HepG2 (cell line): ENCODE measurements around the gene POLR3K. TPM values are rescaled to one million over a fixed set of nuclear protein-coding genes. Genes with fewer than 3 reads are reported as not detected.
A peak's percentile ranks its signal among the peaks of the same experiment; 100 is the strongest.

Experiments used
- CEBPG ChIP-seq: IDR thresholded peaks from 2 replicates; pipeline ENCODE4 v1.6.1; 2016
- TGIF2 ChIP-seq: IDR thresholded peaks from 2 replicates; pipeline ENCODE4 v1.6.1; 2016; ENCODE audit warnings: control low read depth, missing compliant biosample characterization
- ZMAT3 ChIP-seq: sonication (generic); formaldehyde crosslinking; conservative IDR thresholded peaks from 2 replicates; pipeline ENCODE4 v1.7.0; 2021; ENCODE audit warnings: missing genetic modification reagents
- ZNF841 ChIP-seq: sonication (generic); formaldehyde crosslinking; IDR thresholded peaks from 2 replicates; pipeline ENCODE4 v1.8.1; 2023; ENCODE audit warnings: missing genetic modification reagents, borderline replicate concordance
- polyA plus RNA-seq, 8 experiments: library from polyadenylated mRNA; depleted of rRNA in 3 of 8; stranded (reverse) in 7 of 8; unstranded in 1 of 8; fragments of >200 nt; fragmentation: Illumina TruSeq in 4 of 8; extraction: Trizol in 4 of 8; gene quantifications; 2 replicates each; pipeline versions ENCODE4 v1.2.1 to v1.2.3, GENCODE V29; 2011 to 2016; ENCODE audit warnings: low read depth in 4 of 8, missing spikeins in 1 of 8, mixed read lengths in 1 of 8; ENCODE audit not compliant: insufficient read depth in 1 of 8
- total RNA-seq, 5 experiments: library from RNA; depleted of rRNA; stranded (reverse); fragments of >200 nt; fragmentation: Illumina TruSeq; extraction: Trizol; gene quantifications; 2 replicates each; pipeline ENCODE4 v1.2.3, GENCODE V29; 2016; ENCODE audit warnings: low read depth in 1 of 5
- TF ChIP-seq, protein P1 (sequence below): sonication (generic); formaldehyde crosslinking; IDR thresholded peaks from 2 replicates; pipeline ENCODE4 v1.4.0; 2020; ENCODE audit warnings: mild to moderate bottlenecking, missing genetic modification reagents
- TF ChIP-seq, protein P2 (sequence below): sonication (generic); formaldehyde crosslinking; IDR thresholded peaks from 2 replicates; pipeline ENCODE4 v1.5.0; 2020; ENCODE audit warnings: mild to moderate bottlenecking, missing genetic modification reagents, borderline replicate concordance
- TF ChIP-seq, protein P3 (sequence below): sonication (generic); formaldehyde crosslinking; IDR thresholded peaks from 2 replicates; pipeline ENCODE4 v1.4.0; 2020; ENCODE audit warnings: mild to moderate bottlenecking, missing genetic modification reagents

The POLR3K gene
- total and polyA plus RNA-seq, 2 of the 13 experiments (the other 11 are each of a cell fraction or from before 2014, with no cell fraction given): 14.8 to 18.8 TPM

DNA sequence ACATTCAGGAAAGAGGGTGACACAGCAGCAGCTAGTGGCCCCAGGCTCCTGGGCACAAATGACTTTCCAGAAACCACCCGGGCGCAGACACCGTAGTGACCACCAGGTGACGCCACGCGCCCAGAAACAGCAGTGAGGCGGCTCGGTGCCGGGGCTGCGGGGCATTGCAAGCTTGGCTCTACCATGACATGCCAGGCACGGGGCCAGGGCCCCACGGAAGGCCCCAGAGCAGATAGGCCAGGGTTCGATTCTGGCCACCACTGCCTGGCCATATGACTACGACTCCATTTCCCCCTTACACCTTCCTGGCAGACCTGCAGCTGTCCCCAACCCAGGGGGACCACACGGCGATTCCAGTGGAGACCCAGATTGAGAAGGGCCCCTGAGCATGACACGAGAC lies 12.3 kb upstream of the POLR3K start (continued):
- TF ChIP-seq, protein P1, sequence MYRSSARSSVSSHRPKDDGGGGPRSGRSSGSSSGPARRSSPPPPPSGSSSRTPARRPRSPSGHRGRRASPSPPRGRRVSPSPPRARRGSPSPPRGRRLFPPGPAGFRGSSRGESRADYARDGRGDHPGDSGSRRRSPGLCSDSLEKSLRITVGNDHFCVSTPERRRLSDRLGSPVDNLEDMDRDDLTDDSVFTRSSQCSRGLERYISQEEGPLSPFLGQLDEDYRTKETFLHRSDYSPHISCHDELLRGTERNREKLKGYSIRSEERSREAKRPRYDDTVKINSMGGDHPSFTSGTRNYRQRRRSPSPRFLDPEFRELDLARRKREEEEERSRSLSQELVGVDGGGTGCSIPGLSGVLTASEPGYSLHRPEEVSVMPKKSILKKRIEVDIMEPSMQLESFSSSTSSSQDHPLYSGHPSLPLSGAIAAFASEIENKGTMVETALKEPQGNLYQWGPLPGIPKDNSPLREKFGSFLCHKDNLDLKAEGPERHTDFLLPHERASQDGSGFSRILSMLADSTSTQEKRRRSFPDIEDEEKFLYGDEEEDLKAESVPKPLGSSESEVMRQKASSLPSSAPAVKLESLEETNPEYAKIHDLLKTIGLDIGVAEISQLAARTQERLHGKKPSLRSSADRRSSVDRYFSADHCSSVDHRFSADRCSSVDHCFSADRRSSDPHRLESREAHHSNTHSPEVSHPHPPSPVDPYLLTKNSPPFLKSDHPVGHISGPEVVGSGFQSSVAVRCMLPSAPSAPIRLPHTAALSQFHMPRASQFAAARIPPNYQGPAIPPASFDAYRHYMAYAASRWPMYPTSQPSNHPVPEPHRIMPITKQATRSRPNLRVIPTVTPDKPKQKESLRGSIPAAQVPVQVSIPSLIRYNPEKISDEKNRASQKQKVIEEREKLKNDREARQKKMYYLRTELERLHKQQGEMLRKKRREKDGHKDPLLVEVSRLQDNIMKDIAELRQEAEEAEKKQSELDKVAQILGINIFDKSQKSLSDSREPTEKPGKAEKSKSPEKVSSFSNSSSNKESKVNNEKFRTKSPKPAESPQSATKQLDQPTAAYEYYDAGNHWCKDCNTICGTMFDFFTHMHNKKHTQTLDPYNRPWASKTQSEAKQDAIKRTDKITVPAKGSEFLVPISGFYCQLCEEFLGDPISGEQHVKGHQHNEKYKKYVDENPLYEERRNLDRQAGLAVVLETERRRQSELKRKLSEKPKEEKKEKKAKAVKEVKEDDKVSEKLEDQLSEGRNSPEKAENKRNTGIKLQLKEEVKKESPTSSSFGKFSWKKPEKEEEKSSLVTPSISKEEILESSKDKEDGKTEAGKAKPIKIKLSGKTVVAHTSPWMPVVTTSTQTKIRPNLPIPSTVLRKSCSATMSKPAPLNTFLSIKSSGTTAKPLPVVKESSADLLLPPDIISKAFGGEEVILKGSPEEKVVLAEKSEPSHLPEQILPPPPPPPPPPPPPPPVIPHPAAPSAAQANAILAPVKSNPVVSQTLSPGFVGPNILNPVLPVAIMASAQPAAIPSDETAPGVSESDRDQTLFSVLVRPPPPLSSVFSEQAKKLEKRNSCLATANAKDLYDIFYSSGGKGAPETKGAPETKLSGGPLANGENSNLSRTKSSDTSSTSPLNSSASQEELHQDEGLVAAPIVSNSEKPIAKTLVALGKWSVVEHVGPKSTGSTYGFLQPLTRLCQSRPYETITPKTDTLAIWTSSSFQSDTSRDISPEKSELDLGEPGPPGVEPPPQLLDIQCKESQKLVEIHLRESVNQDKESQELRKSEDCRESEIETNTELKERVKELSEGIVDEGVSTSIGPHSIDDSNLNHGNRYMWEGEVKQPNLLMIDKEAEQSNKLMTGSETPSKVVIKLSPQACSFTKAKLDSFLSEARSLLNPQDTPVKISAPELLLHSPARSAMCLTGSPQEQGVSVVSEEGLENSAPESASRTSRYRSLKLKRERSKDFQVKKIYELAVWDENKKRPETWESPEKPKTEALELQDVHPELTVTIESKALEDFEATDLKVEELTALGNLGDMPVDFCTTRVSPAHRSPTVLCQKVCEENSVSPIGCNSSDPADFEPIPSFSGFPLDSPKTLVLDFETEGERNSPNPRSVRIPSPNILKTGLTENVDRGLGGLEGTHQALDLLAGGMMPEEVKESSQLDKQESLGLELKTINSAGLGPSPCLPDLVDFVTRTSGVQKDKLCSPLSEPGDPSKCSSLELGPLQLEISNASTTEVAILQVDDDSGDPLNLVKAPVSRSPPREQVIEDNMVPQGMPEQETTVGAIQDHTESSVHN (CRISPR knock-in tag): no peak
- TF ChIP-seq, protein P2, sequence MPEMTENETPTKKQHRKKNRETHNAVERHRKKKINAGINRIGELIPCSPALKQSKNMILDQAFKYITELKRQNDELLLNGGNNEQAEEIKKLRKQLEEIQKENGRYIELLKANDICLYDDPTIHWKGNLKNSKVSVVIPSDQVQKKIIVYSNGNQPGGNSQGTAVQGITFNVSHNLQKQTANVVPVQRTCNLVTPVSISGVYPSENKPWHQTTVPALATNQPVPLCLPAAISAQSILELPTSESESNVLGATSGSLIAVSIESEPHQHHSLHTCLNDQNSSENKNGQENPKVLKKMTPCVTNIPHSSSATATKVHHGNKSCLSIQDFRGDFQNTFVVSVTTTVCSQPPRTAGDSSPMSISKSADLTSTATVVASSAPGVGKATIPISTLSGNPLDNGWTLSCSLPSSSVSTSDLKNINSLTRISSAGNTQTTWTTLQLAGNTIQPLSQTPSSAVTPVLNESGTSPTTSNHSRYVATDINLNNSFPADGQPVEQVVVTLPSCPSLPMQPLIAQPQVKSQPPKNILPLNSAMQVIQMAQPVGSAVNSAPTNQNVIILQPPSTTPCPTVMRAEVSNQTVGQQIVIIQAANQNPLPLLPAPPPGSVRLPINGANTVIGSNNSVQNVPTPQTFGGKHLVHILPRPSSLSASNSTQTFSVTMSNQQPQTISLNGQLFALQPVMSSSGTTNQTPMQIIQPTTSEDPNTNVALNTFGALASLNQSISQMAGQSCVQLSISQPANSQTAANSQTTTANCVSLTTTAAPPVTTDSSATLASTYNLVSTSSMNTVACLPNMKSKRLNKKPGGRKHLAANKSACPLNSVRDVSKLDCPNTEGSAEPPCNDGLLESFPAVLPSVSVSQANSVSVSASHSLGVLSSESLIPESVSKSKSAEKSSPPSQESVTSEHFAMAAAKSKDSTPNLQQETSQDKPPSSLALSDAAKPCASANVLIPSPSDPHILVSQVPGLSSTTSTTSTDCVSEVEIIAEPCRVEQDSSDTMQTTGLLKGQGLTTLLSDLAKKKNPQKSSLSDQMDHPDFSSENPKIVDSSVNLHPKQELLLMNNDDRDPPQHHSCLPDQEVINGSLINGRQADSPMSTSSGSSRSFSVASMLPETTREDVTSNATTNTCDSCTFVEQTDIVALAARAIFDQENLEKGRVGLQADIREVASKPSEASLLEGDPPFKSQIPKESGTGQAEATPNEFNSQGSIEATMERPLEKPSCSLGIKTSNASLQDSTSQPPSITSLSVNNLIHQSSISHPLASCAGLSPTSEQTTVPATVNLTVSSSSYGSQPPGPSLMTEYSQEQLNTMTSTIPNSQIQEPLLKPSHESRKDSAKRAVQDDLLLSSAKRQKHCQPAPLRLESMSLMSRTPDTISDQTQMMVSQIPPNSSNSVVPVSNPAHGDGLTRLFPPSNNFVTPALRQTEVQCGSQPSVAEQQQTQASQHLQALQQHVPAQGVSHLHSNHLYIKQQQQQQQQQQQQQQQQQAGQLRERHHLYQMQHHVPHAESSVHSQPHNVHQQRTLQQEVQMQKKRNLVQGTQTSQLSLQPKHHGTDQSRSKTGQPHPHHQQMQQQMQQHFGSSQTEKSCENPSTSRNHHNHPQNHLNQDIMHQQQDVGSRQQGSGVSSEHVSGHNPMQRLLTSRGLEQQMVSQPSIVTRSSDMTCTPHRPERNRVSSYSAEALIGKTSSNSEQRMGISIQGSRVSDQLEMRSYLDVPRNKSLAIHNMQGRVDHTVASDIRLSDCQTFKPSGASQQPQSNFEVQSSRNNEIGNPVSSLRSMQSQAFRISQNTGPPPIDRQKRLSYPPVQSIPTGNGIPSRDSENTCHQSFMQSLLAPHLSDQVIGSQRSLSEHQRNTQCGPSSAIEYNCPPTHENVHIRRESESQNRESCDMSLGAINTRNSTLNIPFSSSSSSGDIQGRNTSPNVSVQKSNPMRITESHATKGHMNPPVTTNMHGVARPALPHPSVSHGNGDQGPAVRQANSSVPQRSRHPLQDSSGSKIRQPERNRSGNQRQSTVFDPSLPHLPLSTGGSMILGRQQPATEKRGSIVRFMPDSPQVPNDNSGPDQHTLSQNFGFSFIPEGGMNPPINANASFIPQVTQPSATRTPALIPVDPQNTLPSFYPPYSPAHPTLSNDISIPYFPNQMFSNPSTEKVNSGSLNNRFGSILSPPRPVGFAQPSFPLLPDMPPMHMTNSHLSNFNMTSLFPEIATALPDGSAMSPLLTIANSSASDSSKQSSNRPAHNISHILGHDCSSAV (CRISPR knock-in tag): no peak
- TF ChIP-seq, protein P3, sequence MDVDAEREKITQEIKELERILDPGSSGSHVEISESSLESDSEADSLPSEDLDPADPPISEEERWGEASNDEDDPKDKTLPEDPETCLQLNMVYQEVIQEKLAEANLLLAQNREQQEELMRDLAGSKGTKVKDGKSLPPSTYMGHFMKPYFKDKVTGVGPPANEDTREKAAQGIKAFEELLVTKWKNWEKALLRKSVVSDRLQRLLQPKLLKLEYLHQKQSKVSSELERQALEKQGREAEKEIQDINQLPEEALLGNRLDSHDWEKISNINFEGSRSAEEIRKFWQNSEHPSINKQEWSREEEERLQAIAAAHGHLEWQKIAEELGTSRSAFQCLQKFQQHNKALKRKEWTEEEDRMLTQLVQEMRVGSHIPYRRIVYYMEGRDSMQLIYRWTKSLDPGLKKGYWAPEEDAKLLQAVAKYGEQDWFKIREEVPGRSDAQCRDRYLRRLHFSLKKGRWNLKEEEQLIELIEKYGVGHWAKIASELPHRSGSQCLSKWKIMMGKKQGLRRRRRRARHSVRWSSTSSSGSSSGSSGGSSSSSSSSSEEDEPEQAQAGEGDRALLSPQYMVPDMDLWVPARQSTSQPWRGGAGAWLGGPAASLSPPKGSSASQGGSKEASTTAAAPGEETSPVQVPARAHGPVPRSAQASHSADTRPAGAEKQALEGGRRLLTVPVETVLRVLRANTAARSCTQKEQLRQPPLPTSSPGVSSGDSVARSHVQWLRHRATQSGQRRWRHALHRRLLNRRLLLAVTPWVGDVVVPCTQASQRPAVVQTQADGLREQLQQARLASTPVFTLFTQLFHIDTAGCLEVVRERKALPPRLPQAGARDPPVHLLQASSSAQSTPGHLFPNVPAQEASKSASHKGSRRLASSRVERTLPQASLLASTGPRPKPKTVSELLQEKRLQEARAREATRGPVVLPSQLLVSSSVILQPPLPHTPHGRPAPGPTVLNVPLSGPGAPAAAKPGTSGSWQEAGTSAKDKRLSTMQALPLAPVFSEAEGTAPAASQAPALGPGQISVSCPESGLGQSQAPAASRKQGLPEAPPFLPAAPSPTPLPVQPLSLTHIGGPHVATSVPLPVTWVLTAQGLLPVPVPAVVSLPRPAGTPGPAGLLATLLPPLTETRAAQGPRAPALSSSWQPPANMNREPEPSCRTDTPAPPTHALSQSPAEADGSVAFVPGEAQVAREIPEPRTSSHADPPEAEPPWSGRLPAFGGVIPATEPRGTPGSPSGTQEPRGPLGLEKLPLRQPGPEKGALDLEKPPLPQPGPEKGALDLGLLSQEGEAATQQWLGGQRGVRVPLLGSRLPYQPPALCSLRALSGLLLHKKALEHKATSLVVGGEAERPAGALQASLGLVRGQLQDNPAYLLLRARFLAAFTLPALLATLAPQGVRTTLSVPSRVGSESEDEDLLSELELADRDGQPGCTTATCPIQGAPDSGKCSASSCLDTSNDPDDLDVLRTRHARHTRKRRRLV (CRISPR knock-in tag): no peak
- no peak for TF ChIP-seq ZMAT3
- TF ChIP-seq CEBPG (CRISPR knock-in tag): 0 out of 2 replicates have a peak, but pooled peaks have one; percentile 28
- TF ChIP-seq TGIF2 (CRISPR knock-in tag): no peak
- TF ChIP-seq ZNF841: no peak
